Dermis lymphatic vessel endothelial cell (primary cell): ENCODE measurements around the gene CMTM4. TPM values are rescaled to one million over a fixed set of nuclear protein-coding genes. Genes with fewer than 3 reads are reported as not detected.

Source experiments
- total RNA-seq: library from RNA; depleted of rRNA; stranded (reverse); fragments of >200 nt; gene quantifications from 2 replicates; pipeline ENCODE4 v1.2.1, GENCODE V29; 2014

CMTM4 gene
- 9.8 and 10.0 TPM in 2 replicates for total RNA-seq

GRCh38 chr16:66696669-66697630 lies at the start of gene CMTM4:
Gene CMTM4 (minus strand): TSS chr16:66696743. CDS start chr16:66696525, 218 bp downstream.

DNA sequence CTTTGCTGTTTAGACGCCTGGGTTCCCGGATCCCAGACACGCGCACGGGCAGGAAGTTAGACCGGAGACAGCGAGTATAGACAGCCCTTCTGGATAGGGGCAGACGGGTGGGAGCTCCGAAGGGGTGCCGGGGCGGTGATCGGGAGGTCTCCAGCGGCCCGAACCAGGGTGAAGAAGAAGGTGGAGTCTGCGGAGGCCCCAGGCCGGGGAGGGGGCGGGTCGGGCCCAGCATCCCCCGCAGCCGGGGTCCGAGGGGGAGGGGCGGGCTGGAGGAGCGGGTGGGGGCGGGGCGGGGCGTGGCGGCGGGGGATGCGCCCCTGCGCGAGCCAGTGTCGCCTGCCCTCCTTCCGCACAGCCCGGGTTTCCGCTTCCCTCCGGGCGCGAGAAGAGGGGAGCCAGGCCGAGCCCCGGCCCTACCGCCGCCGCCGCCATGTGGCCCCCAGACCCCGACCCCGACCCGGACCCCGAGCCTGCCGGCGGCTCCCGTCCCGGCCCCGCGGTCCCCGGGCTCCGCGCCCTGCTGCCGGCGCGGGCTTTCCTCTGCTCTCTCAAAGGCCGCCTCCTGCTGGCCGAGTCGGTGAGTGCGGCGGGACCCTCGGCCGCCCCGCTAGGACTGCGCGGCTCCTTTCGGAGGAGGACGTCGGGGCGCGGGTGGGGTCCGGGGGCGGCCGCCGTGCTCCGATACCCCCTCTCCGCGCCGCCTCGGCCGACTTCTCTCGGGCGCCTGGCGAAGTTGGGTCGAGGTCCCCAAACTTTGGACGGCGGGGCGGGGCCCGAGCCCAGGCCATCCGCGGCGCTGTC lies 92.0 kb downstream of the CMTM4 start, which contains the start of gene CMTM3:
TSS of gene CMTM3 (plus strand) at position 329 of the 801 bp plus-strand sequence. CDS start at position 431, 102 bp downstream.

DNA sequence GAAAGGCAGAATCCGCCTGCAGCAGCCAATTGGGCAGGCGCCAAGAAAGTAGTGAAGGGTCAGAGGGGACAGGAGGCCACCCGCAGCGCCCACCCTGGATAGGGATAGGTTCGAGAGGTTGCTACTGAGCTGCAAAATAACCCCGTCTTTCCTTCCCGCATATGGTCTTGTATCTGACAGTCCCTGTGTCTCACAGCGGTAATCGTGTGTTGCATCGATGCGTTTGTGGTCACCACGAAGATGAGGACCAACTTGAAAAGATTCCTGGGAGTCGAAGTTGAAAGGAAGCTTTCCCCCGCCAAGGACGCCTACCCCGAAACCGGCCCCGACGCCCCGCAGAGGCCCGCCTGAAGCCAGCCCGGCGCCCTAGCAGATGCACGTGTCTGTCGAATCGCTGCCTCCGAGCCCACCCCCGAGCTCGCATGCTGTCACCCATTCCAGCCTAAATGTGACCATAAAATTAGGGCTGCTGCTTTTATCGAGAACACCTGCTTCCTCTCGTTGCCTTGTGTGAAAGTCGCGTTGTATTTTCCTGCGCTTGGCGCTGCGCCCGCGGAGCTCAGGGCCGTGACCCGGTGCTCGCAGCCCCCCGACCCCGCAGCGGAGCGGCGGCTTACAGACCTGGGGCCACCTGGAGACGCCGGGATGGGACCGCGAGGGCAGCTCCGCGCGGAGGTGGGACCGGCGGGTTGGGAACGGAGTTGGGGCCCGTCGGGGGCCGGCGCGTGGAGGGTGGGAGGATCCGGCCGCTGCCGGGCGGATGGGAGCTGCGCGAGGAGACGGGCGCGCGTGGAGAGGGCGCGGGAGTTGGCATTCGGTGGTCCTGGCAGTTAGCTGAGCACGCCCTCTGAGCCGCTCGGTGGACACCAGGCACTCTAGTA lies 117.7 kb downstream of the CMTM4 start, which contains the start of gene CMTM2:
TSS of gene CMTM2 (plus strand) at position 813 of the 881 bp plus-strand sequence. CDS start 145 bp downstream, outside the sequence.

GRCh38 chr16:66566051-66566901 lies 130.3 kb downstream of the CMTM4 start, which contains the start of gene CMTM1:
Gene CMTM1 (plus strand): TSS chr16:66566439. CDS start chr16:66566514, 75 bp downstream.

Other genes starting within 250 kb of the CMTM4 start
- gene TK2, start 146.6 kb downstream of the CMTM4 start, total RNA-seq, result 32.4 and 36.3 TPM in 2 replicates
- 50.7 and 66.7 TPM in 2 replicates for gene CKLF, start 144.2 kb downstream of the CMTM4 start, total RNA-seq
- gene CMTM1, start 130.3 kb downstream of the CMTM4 start, total RNA-seq, result 1.8 and 2.1 TPM in 2 replicates
- gene CMTM2, start 117.3 kb downstream of the CMTM4 start, total RNA-seq, result not detected in 2 replicates
- 22.8 and 35.8 TPM in 2 replicates for gene CMTM3, start 92.0 kb downstream of the CMTM4 start, total RNA-seq
- 118 and 132 TPM in 2 replicates for gene DYNC1LI2, start 54.9 kb upstream of the CMTM4 start, total RNA-seq
- under 0.01 and 0.09 TPM in 2 replicates for gene TERB1, start 104.8 kb upstream of the CMTM4 start, total RNA-seq
- 37.6 and 50.2 TPM in 2 replicates for gene NAE1, start 134.2 kb upstream of the CMTM4 start, total RNA-seq
- not detected in 2 replicates for gene CA7, start 147.7 kb upstream of the CMTM4 start, total RNA-seq
- gene PDP2, start 183.8 kb upstream of the CMTM4 start, total RNA-seq, result 4.8 and 8.6 TPM in 2 replicates
- not detected in 2 replicates for gene CDH16, start 222.1 kb upstream of the CMTM4 start, total RNA-seq
- 0.22 and 0.43 TPM in 2 replicates for gene RRAD, start 228.8 kb upstream of the CMTM4 start, total RNA-seq
- 126 and 151 TPM in 2 replicates for gene CIAO2B, start 237.7 kb upstream of the CMTM4 start, total RNA-seq
- 13.8 and 15.1 TPM in 2 replicates for gene CES2, start 238.8 kb upstream of the CMTM4 start, total RNA-seq